Gastrocnemius medialis (tissue), 4 donors: ENCODE data around the gene IL6.

Source experiments
- POLR2A ChIP-seq, 2 donors: fragments of 450-650 bp; IDR thresholded peaks; one replicate each; pipeline ENCODE4 v1.6.1; 2017; ENCODE audit warnings: antibody characterized with exemption in 2 of 2, mild to moderate bottlenecking in 2 of 2, moderate library complexity in 2 of 2
- TF ChIP-seq, protein P1 (sequence below), 5 experiments: fragments of 450-650 bp in 3 of 5; fragments of 200-600 bp in 2 of 5; sonication (generic) in 2 of 5; IDR thresholded peaks in 4 of 5; conservative IDR thresholded peaks in 1 of 5; 1 replicate in 4 of 5; 2 replicates in 1 of 5; pipeline ENCODE4 v1.5.1; 2016 to 2019; ENCODE audit warnings: antibody characterized with exemption in 5 of 5, mild to moderate bottlenecking in 3 of 5, moderate library complexity in 3 of 5

DNA sequence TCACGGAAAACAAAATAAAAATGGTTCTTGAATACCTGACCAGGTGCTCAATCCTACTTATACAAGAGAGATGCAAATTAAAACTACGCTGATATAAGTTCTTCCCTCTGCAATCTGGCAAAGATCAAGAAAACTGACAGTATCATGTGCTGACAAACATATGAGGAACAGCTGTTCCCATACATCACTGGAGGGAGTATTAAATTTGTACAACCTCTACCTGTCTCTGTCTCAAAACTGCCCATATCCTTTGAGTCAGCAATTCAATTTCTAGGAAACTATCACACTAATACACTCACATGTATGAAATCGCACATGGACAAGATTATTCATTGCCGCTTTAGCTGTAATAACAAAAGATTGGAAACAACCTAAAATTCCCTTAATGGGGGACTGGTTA lies 11.0 kb upstream of the IL6 start:
- TF ChIP-seq, protein P1, sequence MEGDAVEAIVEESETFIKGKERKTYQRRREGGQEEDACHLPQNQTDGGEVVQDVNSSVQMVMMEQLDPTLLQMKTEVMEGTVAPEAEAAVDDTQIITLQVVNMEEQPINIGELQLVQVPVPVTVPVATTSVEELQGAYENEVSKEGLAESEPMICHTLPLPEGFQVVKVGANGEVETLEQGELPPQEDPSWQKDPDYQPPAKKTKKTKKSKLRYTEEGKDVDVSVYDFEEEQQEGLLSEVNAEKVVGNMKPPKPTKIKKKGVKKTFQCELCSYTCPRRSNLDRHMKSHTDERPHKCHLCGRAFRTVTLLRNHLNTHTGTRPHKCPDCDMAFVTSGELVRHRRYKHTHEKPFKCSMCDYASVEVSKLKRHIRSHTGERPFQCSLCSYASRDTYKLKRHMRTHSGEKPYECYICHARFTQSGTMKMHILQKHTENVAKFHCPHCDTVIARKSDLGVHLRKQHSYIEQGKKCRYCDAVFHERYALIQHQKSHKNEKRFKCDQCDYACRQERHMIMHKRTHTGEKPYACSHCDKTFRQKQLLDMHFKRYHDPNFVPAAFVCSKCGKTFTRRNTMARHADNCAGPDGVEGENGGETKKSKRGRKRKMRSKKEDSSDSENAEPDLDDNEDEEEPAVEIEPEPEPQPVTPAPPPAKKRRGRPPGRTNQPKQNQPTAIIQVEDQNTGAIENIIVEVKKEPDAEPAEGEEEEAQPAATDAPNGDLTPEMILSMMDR (IDR thresholded peaks at IDR 0.05 in 4 of 5, conservative IDR thresholded peaks at IDR 0.05 in 1 of 5), result no peak
- no peak for TF ChIP-seq POLR2A (IDR thresholded peaks at IDR 0.05)
